GM18520 (cell line): ENCODE results near the gene PUDP.

ENCODE experiments used
- ATAC-seq: cut with Tn5 transposase; IDR thresholded peaks from one replicate; pipeline ENCODE4 v1.9.1; 2021; ENCODE audit not compliant: unreplicated experiment

Gene PUDP

DNA sequence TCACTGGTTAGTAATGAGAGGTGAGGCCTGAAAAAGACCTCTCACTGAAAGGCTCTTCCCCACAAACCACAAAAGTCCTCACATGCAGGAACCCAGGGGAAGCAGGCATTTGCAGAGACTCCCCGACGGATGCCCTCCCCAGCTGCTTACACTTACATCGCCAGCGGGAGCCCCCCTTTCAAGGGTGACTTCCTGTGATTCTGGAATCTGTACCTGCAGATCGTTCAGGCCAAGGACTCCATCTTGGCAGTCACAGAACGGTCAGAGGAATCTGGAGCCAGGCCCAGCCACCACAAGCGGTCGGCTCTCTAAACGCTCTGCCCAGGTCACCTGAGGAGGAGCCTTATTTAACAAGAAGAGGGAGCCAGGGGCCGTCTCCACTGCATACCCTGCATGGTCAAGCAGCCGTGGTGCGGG, 71.7 kb downstream of the PUDP start:
- no peak for ATAC-seq

DNA sequence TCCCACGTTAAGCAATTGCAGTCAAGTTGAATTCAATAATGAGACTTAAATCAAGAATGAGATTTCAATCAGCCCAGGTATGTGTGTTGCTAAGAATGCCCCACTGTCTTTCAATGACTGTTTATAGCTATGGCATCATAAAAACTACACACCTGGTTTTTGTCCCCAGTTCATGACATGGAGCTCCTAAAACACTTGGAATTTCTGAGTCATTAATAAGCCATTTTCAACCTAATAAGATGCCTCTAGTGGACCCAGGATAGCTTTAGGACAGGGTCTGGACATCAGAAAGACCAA, 73.1 kb downstream of the PUDP start:
- ATAC-seq: no peak

- ATAC-seq: no peak
These were observed 73.6 kb downstream of the PUDP start for GRCh38 chrX:7074148-7074907.

GRCh38 chrX:7073336-7073735, 74.6 kb downstream of the PUDP start:
- ATAC-seq: no peak

DNA sequence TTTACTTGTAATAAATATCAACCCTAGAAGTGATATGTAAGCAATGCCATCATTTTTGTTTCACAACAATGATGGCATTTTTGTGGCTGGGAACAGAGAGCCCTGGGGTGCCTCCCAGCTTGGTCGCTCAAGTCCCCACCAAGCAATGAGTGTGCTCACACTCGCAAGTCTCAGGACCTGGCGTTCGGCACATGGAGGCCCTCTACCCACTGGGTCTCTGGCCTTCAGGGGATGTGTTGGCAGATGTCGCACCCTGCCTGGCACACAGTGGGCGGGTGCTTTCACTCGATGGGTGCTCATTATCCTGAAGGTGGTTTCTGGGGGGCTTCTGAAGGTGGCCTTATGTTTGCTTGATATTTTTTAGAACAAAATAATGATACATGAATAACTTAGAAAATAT, 75.1 kb downstream of the PUDP start:
- no peak for ATAC-seq

GRCh38 chrX:7071390-7071789, 76.6 kb downstream of the PUDP start:
- ATAC-seq: no peak

- no peak for ATAC-seq
These were observed 78.4 kb downstream of the PUDP start for GRCh38 chrX:7069556-7069955.

GRCh38 chrX:7068939-7069367, 79.0 kb downstream of the PUDP start:
- ATAC-seq: no peak

DNA sequence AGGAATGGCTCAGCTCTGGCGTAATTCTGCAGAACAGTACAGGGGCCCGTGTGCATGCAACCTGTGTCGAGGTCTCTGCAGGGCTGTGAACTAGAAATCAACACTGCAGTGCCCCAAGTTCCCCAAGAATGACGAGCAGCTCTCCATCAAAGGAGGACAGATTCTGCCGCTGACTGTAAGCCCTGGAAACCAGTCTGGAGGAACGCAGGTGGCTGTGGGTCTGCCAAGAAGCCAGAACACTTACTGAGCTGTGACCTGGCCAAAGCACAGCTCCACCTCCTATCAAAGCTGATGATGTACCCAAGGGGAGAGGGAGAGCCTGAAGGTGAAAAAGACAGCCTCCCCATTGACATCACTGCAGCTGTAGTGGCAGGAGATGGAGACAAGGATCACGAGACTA, 80.7 kb downstream of the PUDP start:
- ATAC-seq: no peak

- ATAC-seq: no peak
These were observed 82.5 kb downstream of the PUDP start for GRCh38 chrX:7065473-7065872.

- no peak for ATAC-seq
These were observed 85.0 kb downstream of the PUDP start for GRCh38 chrX:7062903-7063302.

DNA sequence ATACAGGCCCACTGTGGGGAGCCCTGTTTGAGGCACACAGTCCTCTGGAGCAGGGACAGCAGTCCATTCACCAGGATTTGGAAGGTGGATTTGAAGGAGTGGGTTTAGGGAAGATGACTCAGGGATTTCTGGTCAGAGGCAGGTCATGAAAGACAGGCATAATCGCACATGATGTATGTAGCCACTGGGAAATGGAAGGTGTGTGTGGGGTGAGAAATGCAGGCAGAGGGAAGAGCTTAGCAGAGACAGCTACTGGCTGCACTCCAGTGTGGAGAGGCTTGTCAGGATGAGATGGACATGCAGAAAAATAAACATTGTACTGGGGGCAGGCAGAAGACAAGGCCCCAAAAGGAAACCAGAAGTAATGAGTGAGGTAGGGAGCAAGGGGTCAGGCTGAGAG, 85.7 kb downstream of the PUDP start:
- no peak for ATAC-seq

- no peak for ATAC-seq
These were observed 86.5 kb downstream of the PUDP start for GRCh38 chrX:7061429-7061828.

DNA sequence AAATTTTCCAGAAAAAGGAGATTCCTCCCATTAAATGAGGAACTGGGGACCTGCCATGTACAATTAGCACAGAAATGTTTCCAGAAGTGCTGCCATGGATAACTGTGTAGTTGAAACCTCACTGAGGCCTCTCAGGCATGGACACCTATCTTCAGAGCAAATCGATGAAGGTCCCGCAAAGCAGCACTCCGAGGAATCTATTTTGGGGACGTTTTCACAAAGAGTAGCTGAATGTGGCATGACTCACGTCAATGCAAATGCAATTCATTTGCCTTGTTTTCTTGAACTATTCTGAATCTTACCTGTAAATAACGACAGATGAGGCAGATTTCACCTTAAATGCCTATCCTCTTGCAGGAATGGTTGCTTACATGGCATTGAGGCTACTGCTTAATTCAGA, 87.5 kb downstream of the PUDP start:
- no peak for ATAC-seq

DNA sequence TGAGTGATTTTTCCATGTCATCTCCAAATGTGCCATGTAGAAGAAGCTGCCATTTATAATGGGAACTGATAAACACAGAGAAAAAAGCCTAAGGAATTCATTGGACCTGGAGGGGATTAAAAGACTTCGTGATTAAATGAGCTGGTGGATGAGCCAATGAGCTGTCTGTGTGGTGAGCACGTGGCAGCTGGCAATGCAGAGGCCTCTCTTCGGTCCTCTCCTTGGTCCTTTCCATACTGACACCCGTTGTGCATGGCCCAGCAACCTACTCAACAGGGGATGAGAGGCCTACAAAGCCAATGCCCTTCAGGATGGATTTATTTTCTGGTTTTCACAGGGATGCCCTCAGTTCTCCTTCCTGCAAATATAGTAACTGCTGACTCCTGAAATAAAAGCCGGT, 88.1 kb downstream of the PUDP start:
- no peak for ATAC-seq

- peak; percentile 96 for ATAC-seq
These were observed 88.6 kb downstream of the PUDP start for GRCh38 chrX:7059214-7059838.

DNA sequence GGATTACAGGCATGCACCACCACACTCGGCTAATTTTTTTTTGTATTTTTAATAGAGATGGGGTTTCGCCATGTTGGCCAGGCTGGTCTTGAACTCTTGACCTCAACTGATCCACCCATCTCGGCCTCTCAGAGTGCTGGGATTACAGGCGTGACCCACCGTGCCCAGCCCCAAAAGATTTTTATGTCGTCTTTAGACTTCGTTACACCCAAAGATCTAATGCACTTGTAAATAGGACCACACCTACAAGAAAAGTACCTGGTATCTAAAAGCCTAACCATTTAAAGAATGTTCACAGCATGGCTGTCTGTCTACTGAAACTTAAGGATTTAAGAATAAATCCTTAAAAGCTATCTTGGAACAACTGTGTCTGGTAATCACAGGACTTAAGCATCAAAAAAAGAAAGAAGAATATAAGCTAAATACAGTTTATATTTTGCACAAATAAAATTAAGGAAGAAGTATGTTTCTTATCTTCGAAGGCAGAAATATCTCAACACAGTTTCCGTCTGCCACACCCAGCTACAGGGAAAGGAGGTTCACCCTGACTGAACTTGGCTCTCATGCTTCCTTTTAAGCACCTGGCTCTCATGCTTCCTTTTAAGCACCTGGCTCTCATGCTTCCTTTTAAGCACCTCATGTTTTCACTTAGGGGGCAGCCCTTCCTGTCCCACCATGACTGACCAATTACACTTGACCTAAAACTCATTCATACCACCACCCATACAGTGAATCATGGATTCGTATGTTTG, 92.4 kb downstream of the PUDP start:
- no peak for ATAC-seq

DNA sequence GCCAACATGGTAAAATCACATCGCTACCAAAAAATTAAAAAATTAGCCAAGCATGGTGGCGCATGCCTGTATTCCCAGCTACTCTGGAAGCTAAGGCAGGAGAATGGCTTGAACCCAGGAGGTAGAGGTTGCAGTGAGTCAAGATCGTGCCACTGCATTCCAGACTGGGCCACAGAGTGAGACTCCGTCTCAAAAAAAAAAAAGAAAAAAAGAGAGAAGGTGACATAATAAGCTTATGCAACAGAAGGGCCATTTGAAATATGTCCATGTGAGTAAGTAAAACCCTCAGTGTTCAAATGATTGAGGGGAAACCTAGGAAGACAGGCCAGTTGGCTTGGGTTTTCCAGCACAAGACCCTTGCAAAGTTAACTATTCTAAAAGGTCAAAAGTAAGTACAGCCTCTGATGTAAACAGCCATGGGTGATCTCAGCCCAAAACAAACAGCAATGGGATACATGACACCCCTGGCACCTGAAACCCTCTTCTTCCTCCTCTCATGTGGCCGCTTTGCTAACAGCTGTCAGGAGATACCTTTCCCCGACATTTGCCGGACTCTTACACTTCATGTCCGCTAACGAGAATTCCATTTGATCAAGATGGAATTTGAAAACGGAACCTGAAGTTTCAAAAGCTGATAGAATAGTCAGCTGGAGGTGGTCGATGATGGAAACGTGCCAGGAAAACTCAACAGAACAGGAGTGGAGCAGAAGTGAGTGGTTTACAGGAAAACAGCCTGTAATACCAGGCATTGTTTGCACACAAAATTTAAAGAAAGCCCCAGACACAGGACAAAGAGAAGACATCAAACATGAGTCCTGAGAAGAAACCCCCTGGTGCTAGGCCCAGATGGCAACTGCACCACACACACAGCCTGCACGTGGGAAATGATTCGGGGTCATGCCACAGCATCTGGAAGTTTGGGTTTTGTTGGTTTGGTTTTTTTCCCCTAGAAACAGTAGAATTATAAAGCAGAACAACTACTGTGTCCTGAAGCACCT, 93.4 kb downstream of the PUDP start:
- no peak for ATAC-seq

- ATAC-seq: no peak
These were observed 95.4 kb downstream of the PUDP start for GRCh38 chrX:7052541-7052940.

DNA sequence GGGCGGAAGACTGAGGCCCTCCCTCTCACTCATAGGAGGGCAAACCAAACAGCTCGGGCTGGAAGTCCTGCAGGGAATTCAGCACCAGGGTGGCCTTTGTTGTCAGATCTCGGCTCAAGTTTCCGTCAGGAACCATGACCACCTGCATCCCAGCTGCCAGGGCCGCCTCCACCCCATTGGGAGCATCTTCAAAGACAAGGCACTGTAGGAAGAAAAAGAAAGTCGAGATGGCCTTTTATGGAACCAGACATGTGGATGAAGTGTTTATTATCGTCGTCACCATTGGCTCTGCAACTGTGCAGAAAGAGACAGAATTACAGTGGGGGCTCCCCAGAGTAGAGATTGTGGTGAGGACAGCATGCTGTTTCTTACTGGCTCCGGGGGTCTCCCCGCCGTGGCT, 97.7 kb downstream of the PUDP start:
- ATAC-seq: no peak

DNA sequence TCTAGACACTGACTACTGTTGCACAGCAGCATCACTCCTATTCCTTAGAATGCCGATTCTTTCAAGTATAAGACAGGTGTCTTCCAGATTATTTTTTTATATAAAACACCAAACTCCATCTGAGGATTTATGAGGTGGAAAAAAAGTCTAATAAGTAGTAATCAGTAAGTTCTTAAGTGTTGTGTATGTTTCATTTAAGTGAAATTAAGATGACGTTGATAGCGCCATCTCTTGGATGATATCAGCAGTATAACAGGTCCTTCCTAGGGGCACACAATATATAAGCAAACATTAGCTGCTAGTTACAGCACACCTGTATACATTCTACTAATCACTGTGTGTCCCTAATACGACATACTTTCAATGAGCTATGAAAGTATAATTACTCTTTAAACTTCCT, 100.0 kb downstream of the PUDP start:
- ATAC-seq: no peak
